ENCODE measurements around the gene E2F2.

DNA sequence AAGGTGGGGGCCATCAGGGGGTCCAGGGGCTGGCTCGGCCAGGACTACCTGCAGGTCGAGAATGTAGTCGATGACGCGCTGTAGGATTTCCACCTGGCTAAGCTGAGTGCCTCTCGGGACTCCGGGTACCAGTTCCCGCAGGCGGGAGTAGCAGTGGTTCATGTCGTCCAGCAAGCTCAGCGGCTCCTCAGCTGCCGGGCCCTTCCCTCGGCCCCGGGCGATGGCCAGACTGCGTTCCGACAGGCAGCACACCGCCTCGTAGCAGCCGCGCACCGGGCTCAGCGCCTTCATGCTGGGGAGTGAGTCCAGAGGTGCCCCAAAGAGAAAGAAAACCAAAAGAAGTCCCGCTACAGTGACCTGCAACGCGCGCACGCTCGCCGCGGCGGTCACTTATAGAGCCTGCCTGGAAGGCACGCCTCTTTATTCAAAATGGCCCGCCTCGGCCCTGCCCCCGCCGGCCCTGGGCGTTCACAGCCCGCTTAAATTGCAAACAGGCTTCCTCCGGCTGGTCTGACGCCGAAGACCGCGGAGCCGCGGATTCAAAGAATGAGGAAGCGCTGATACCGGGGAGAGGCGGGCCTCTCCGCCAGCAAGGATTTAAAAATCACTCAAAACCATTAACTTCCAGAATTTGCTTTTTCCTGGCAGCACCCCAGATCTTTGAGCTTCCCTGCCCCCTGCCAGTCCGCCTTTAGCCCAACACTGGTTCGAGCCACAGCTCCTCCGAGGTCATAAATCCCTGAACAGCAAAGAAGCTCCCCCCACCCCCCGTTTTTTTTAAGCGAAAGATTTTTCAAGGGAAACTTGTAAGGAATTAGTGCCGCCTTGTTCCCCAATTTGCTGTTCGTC is 28.3 kb upstream of the E2F2 start, which contains the start of gene ID3:
- TF ChIP-seq, protein P1, sequence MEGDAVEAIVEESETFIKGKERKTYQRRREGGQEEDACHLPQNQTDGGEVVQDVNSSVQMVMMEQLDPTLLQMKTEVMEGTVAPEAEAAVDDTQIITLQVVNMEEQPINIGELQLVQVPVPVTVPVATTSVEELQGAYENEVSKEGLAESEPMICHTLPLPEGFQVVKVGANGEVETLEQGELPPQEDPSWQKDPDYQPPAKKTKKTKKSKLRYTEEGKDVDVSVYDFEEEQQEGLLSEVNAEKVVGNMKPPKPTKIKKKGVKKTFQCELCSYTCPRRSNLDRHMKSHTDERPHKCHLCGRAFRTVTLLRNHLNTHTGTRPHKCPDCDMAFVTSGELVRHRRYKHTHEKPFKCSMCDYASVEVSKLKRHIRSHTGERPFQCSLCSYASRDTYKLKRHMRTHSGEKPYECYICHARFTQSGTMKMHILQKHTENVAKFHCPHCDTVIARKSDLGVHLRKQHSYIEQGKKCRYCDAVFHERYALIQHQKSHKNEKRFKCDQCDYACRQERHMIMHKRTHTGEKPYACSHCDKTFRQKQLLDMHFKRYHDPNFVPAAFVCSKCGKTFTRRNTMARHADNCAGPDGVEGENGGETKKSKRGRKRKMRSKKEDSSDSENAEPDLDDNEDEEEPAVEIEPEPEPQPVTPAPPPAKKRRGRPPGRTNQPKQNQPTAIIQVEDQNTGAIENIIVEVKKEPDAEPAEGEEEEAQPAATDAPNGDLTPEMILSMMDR (IDR thresholded peaks at IDR 0.05; ENCODE audit: insufficient read depth, low read length, poor library complexity, severe bottlenecking) = no peak
- TF ChIP-seq EZH2phosphoT487 (conservative IDR thresholded peaks at IDR 0.05; ENCODE audit: low read length) = no peak

Measured in SU-DHL-6 (cell line).